Esophagus muscularis mucosa (tissue), 4 donors: ENCODE results near the gene ZBTB46. TPM values are rescaled to one million over a fixed set of nuclear protein-coding genes. Genes with fewer than 3 reads are reported as not detected.

Experiments used
- DNase-seq: peaks from one replicate; pipeline ENCODE4 v3.0.0-alpha.2; 2017; ENCODE audit errors: extremely low spot score
- H3K27ac ChIP-seq, 4 donors: fragments of 200-600 bp; sonication (generic); replicated peaks in 1 of 4; 1 replicate in 3 of 4; 2 replicates in 1 of 4; pipeline ENCODE4 v1.5.1; 2016 to 2019; ENCODE audit warnings: mild to moderate bottlenecking in 1 of 4
- H3K27me3 ChIP-seq, 4 donors: fragments of 200-600 bp; sonication (generic); one replicate each; pipeline versions ENCODE4 v1.5.1 to v1.6.0; 2016 to 2019
- H3K36me3 ChIP-seq, 4 donors: fragments of 200-600 bp; sonication (generic); one replicate each; pipeline ENCODE4 v1.5.1; 2016 to 2019
- H3K4me1 ChIP-seq, 4 donors: fragments of 200-600 bp; sonication (generic); one replicate each; pipeline ENCODE4 v1.5.1; 2016 to 2019
- H3K4me3 ChIP-seq, 4 donors: fragments of 200-600 bp; sonication (generic); 1 replicate in 2 of 4; 2 replicates in 2 of 4; pipeline ENCODE4 v1.5.1; 2016 to 2019; ENCODE audit warnings: mild to moderate bottlenecking in 4 of 4, moderate library complexity in 1 of 4
- H3K9me3 ChIP-seq, 4 donors: fragments of 200-600 bp; sonication (generic); 1 replicate in 3 of 4; 2 replicates in 1 of 4; pipeline ENCODE4 v1.5.1; 2016 to 2019
- EP300 ChIP-seq: sonication (generic); formaldehyde crosslinking; IDR thresholded peaks from one replicate; pipeline ENCODE4 v1.6.1; 2017; ENCODE audit warnings: antibody characterized with exemption
- POLR2A ChIP-seq: fragments of 450-650 bp; IDR thresholded peaks from one replicate; pipeline ENCODE4 v1.6.1; 2017; ENCODE audit warnings: antibody characterized with exemption, moderate library complexity, mild to moderate bottlenecking, low read depth
- POLR2AphosphoS5 ChIP-seq, 2 donors: sonication (generic); formaldehyde crosslinking; IDR thresholded peaks; one replicate each; pipeline ENCODE4 v1.6.1; 2017; ENCODE audit warnings: antibody characterized with exemption in 2 of 2
- whole genome bisulfite sequencing: methylation state at CpG from one replicate; pipeline ENCODE4 v1.1.5; 2018; 5-methylcytosine and 5-hydroxymethylcytosine counted together
- intact Hi-C: fragments of 100-400 bp; cut with DNase I; formaldehyde crosslinking; loops from one replicate; pipeline ENCODE4 v1.15.1; 2023
- total RNA-seq, 4 donors: library from RNA; depleted of rRNA; stranded (reverse); fragments of >200 nt; gene quantifications; one replicate each; pipeline versions ENCODE4 v1.1.0 to v1.2.1, GENCODE V29; 2016
- TF ChIP-seq, protein P1 (sequence below), 3 experiments: fragments of 200-600 bp in 2 of 3; fragments of 450-650 bp in 1 of 3; sonication (generic) in 2 of 3; IDR thresholded peaks; one replicate each; pipeline ENCODE4 v1.5.1; 2017 to 2019; ENCODE audit warnings: antibody characterized with exemption in 3 of 3, mild to moderate bottlenecking in 2 of 3, moderate library complexity in 1 of 3

ZBTB46 gene
- total RNA-seq, 4 donors from 2014 or later = 9.6 to 22.8 (median 13.8) TPM

DNA sequence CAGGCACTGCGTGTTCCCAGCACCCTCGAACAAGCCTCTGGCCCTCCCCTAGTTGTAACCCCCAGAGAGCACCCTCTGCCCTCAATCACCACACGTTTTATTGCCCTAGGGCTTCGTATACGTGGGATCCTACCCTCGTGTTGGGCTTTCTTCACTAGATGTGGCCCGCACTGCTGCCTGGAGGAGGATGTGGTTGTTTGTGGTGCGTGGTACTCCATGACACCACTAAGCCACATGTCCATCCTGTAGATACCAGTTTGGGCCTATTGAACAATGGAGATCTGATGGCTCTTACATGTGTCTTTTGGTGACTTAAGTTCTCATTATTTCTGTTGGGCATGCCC, 74.4 kb downstream of the ZBTB46 start:
- TF ChIP-seq POLR2A (no peak), EP300 (no peak), POLR2AphosphoS5 (IDR thresholded peaks at IDR 0.05) (no peak)
- TF ChIP-seq, protein P1, sequence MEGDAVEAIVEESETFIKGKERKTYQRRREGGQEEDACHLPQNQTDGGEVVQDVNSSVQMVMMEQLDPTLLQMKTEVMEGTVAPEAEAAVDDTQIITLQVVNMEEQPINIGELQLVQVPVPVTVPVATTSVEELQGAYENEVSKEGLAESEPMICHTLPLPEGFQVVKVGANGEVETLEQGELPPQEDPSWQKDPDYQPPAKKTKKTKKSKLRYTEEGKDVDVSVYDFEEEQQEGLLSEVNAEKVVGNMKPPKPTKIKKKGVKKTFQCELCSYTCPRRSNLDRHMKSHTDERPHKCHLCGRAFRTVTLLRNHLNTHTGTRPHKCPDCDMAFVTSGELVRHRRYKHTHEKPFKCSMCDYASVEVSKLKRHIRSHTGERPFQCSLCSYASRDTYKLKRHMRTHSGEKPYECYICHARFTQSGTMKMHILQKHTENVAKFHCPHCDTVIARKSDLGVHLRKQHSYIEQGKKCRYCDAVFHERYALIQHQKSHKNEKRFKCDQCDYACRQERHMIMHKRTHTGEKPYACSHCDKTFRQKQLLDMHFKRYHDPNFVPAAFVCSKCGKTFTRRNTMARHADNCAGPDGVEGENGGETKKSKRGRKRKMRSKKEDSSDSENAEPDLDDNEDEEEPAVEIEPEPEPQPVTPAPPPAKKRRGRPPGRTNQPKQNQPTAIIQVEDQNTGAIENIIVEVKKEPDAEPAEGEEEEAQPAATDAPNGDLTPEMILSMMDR (IDR thresholded peaks at IDR 0.05) = no peak
- intact Hi-C loops = no loop called here
- no peak for DNase-seq
- H3K27ac ChIP-seq = no peak overlapping the region
- H3K27me3 ChIP-seq = no peaks in the 10 kb centered on the region
- peaks cover 0 to 29% (median 8%) of the 10 kb centered on the region in 4 donors for H3K36me3 ChIP-seq
- H3K4me1 ChIP-seq = no peaks in the 10 kb centered on the region
- H3K4me3 ChIP-seq = no peak overlapping the region
- 75% methylated on average over 8 of the region's 8 CpGs for WGBS
- no peaks in the 10 kb centered on the region for H3K9me3 ChIP-seq

DNA sequence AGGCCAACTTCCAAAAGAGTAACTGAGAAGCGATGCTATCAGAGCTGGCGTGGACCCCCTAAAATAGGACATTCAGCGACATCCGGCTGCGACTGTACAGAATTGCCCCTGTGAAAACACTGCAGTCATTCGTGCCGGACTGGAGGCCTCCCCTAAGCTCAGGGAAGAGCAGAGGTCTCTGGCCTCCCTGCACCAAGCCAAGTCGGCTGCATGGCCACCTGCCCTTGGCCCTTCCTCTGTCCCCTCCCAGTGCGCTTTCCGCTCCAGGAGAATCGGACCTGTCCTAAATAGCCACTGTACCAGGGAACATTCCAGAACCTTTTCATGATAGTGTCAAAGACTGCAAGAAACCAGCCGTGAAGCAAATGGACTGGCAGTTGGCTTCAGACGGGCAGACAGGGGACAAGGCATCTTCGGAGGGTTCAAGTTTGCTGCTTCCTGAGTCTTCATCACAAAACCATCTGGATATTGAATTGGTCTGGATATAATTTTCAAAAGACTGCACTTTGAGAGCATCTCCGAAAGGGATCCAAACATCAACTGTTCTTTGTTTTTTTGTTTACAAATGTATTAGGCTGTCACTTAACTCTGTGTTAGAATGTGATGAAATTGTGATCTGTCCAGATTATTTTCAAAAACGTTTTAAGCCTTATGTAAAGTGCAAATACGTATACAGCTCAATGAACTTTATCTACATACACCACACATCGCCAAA, 75.0 kb downstream of the ZBTB46 start:
- TF ChIP-seq POLR2A = no peak
- TF ChIP-seq EP300 = no peak
- TF ChIP-seq, protein P1 (IDR thresholded peaks at IDR 0.05) = no peak
- no peak for TF ChIP-seq POLR2AphosphoS5 (IDR thresholded peaks at IDR 0.05)
- Histone ChIP-seq H3K27ac (no peak overlapping the region), H3K36me3 (peaks cover 0 to 31% (median 8%) of the 10 kb centered on the region in 4 donors), H3K4me1 (no peaks in the 10 kb centered on the region), H3K27me3 (no peaks in the 10 kb centered on the region), H3K9me3 (no peaks in the 10 kb centered on the region), H3K4me3 (no peak overlapping the region)
- intact Hi-C loops = no loop called here
- DNase-seq = no peak
- WGBS = 83% methylated on average over 18 of the region's 18 CpGs

DNA sequence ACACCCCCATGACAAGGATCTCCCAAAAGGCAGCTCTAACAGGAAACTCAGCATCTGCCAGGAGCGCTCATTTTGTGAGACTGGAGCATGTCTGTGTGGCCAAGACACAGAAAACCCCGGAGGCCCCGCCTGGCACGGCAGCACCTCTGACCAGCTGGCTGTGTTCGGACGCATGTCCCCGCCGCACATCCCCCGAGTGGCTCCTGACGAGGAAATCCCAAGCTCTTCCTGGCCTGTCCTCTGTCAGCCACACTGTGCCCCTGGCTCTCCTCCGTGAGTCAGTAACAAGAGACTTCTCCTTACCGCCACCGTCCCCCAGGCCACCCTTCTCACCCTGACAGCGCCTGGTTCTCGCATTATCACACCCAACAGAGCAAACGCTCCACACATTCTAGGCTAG, 77.1 kb downstream of the ZBTB46 start:
- DNase-seq = no peak
- peaks cover 0 to 50% (median 11%) of the 10 kb centered on the region in 4 donors for H3K36me3 ChIP-seq
- intact Hi-C loops = no loop called here
- no peaks in the 10 kb centered on the region for H3K9me3 ChIP-seq
- WGBS = 85% methylated on average over 16 of the region's 16 CpGs
- no peaks in the 10 kb centered on the region for H3K4me1 ChIP-seq
- no peaks in the 10 kb centered on the region for H3K27me3 ChIP-seq
- H3K27ac ChIP-seq = no peak overlapping the region
- no peak for TF ChIP-seq EP300
- H3K4me3 ChIP-seq = no peak overlapping the region

DNA sequence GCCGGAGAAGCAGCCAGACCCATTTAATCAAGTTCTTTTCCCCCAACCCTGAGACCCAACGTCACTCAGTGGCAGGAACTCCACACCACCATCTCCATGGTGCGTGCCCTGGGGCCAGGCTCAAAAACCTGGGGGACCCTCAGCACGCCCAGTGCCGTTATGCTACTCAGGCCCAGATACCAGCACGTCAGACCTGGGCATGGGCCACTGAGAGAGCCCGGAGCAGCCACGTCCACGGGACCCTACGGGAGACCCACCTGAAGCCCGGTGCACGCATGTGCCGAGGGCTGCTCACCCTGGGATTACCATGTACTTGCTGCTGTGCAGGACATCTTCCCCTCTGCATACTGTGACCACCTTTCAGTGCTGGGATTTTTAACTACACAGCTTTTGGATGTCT, 77.7 kb downstream of the ZBTB46 start:
- TF ChIP-seq EP300 (no peak), POLR2A (no peak), POLR2AphosphoS5 (IDR thresholded peaks at IDR 0.05) (no peak)
- TF ChIP-seq, protein P1 (IDR thresholded peaks at IDR 0.05) = no peak
- H3K27ac ChIP-seq = no peak overlapping the region
- H3K4me3 ChIP-seq = no peak overlapping the region
- H3K9me3 ChIP-seq = no peaks in the 10 kb centered on the region
- no peaks in the 10 kb centered on the region for H3K27me3 ChIP-seq
- intact Hi-C loops = no loop called here
- H3K4me1 ChIP-seq = no peaks in the 10 kb centered on the region
- WGBS = 86% methylated on average over 7 of the region's 13 CpGs
- peaks cover 0 to 56% (median 11%) of the 10 kb centered on the region in 4 donors for H3K36me3 ChIP-seq
- DNase-seq = no peak

DNA sequence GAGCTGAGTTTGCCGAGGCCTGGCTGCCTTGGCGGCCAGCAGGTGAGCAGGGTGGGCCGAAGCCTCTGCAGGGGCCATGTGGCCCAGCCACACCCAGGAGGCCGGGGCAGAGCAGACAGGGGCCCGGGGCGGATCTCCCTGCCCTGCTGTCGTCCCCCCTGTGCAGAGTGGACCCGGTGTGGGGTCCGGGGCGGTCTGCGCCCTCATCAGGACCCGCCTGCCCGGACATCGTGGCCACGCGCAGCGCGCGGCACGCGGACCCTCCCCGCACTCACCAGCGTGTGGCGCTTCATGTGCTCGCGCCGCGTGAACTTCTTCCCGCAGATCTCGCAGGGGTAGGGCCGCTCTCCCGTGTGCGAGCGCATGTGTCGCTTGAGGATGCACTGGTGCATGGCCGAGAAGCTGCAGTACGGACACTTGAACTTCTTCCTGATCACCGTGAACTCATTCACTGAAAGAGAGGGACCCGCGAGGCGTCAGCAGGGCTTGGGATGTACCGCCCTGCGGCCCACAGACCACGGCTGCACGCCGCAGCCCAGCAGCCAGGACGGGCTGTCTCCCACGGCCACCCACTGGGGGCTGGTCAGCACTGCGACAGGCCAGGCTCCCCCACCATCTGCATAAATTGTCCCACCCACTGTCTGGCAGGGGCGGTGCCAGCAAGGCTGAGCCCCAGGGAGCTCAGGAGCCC, 78.5 kb downstream of the ZBTB46 start:
- Histone ChIP-seq H3K27me3 (no peaks in the 10 kb centered on the region), H3K36me3 (peaks cover 0 to 63% (median 16%) of the 10 kb centered on the region in 4 donors), H3K4me3 (no peak overlapping the region), H3K27ac (no peak overlapping the region), H3K9me3 (no peaks in the 10 kb centered on the region), H3K4me1 (peaks cover 0 to 3% (median 0%) of the 10 kb centered on the region in 4 donors)
- intact Hi-C loops = no loop called here
- DNase-seq = no peak
- 91% methylated on average over 44 of the region's 50 CpGs for WGBS
- TF ChIP-seq EP300 (no peak), POLR2A (no peak), POLR2AphosphoS5 (IDR thresholded peaks at IDR 0.05) (no peak)
- TF ChIP-seq, protein P1 (IDR thresholded peaks at IDR 0.05) = no peak
